Measurements from ENCODE around the gene ITIH3. TPM values are rescaled to one million over a fixed set of nuclear protein-coding genes. Genes with fewer than 3 reads are reported as not detected.

Gene ITIH3
- total RNA-seq: 1 to 10 TPM in 2 of 4 donors, under 1 TPM in 2; 0.83 to 3.2 (median 1.5) TPM

- no peak for DNase-seq (ENCODE audit: extremely low spot score)
- H3K9me3 ChIP-seq: no peaks in the 10 kb centered on the region
- no peak within 1 kb of the TSS for H3K4me3 ChIP-seq
- H3K4me1 ChIP-seq: no peaks in the 10 kb centered on the region
- intact Hi-C loops (cut with DNase I): no loop called here
- 77% methylated on average over 7 of the region's 10 CpGs for WGBS
- H3K27me3 ChIP-seq: no peaks in the 10 kb centered on the region
- no peak for TF ChIP-seq POLR2A (IDR thresholded peaks at IDR 0.05; ENCODE audit: low read depth)
- TF ChIP-seq POLR2AphosphoS5 (IDR thresholded peaks at IDR 0.05): no peak
- no peak for TF ChIP-seq EP300 (IDR thresholded peaks at IDR 0.05)
- TF ChIP-seq CTCF (IDR thresholded peaks at IDR 0.05): no peak
- no peak within 1 kb of the TSS for H3K27ac ChIP-seq (replicated peaks in 1 of 4)
- no peaks in the 10 kb centered on the region for H3K36me3 ChIP-seq
Observed at GRCh38 chr3:52794612-52795099, at the start of gene ITIH3. TSS of gene ITIH3 (plus strand) at chr3:52794796. CDS start at chr3:52794804, 8 bp downstream.

GRCh38 chr3:52752045-52752660, 42.4 kb upstream of the ITIH3 start:
- no peaks in the 10 kb centered on the region for H3K9me3 ChIP-seq
- no peak for DNase-seq (ENCODE audit: extremely low spot score)
- H3K4me1 ChIP-seq: no peaks in the 10 kb centered on the region
- H3K4me3 ChIP-seq: no peak overlapping the region
- H3K27me3 ChIP-seq: no peaks in the 10 kb centered on the region
- TF ChIP-seq POLR2AphosphoS5 (IDR thresholded peaks at IDR 0.05): no peak
- no peak for TF ChIP-seq POLR2A (IDR thresholded peaks at IDR 0.05; ENCODE audit: low read depth)
- no peak for TF ChIP-seq CTCF (IDR thresholded peaks at IDR 0.05)
- TF ChIP-seq EP300 (IDR thresholded peaks at IDR 0.05): no peak
- 93% methylated on average over 3 of the region's 3 CpGs for WGBS
- peaks cover 52 to 96% (median 75%) of the 10 kb centered on the region in 4 donors for H3K36me3 ChIP-seq
- H3K27ac ChIP-seq (replicated peaks in 1 of 4): no peak overlapping the region
- intact Hi-C loops (cut with DNase I): no loop called here

- Histone ChIP-seq H3K27ac (replicated peaks in 1 of 4) (no peak overlapping the region), H3K4me3 (no peak overlapping the region), H3K27me3 (no peaks in the 10 kb centered on the region), H3K9me3 (no peaks in the 10 kb centered on the region), H3K36me3 (peaks cover 44 to 96% (median 67%) of the 10 kb centered on the region in 4 donors), H3K4me1 (no peaks in the 10 kb centered on the region)
- WGBS: 91% methylated on average over 4 of the region's 4 CpGs
- TF ChIP-seq EP300 (IDR thresholded peaks at IDR 0.05) (no peak), POLR2A (IDR thresholded peaks at IDR 0.05; ENCODE audit: low read depth) (no peak), CTCF (IDR thresholded peaks at IDR 0.05) (no peak), POLR2AphosphoS5 (IDR thresholded peaks at IDR 0.05) (no peak)
- intact Hi-C loops (cut with DNase I): no loop called here
- no peak for DNase-seq (ENCODE audit: extremely low spot score)
Observed at GRCh38 chr3:52754373-52754772, 40.2 kb upstream of the ITIH3 start.

- intact Hi-C loops (cut with DNase I): no loop called here
- TF ChIP-seq POLR2AphosphoS5 (IDR thresholded peaks at IDR 0.05) (no peak), CTCF (IDR thresholded peaks at IDR 0.05) (no peak), EP300 (IDR thresholded peaks at IDR 0.05) (no peak), POLR2A (IDR thresholded peaks at IDR 0.05; ENCODE audit: low read depth) (no peak)
- Histone ChIP-seq H3K9me3 (no peaks in the 10 kb centered on the region), H3K4me3 (no peak overlapping the region), H3K27ac (replicated peaks in 1 of 4) (no peak overlapping the region), H3K27me3 (no peaks in the 10 kb centered on the region), H3K36me3 (peaks cover 38 to 96% (median 65%) of the 10 kb centered on the region in 4 donors), H3K4me1 (no peaks in the 10 kb centered on the region)
- DNase-seq (ENCODE audit: extremely low spot score): no peak
- 92% methylated on average over 1 of the region's 1 CpG for WGBS
Observed at GRCh38 chr3:52756141-52756540, 38.5 kb upstream of the ITIH3 start.

All from esophagus muscularis mucosa (tissue), 4 donors.